ENCODE data around the gene ADAMTSL2. TPM values are rescaled to one million over a fixed set of nuclear protein-coding genes. Genes with fewer than 3 reads are reported as not detected.

The ADAMTSL2 gene
- total RNA-seq, 1 donor from 2014 or later, result 10.1 TPM

DNA sequence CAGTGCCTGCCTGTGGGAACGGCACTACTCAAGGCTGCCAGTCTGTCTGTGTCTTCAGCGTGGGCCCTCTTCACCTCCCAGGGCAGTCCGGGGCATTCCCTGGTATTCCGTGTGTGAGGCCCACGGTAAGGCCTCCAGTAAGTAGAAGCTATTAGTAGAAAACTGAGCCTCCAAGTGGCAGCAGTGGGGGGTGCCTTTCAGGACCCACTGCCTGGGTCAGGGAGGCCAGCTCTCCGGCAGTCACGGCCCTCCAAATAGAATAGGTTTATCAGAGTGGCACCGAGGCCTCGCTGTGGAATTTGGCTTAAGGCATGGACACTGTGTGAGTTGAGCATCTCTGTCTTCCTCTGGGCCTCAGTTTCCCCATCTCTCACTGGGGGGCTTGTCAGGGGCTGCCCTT, 23.1 kb downstream of the ADAMTSL2 start:
- no peak for DNase-seq
- peaks cover 44% of the 10 kb centered on the region for H3K4me1 ChIP-seq
- H3K9me3 ChIP-seq, result no peaks in the 10 kb centered on the region
- H3K4me3 ChIP-seq, result no peak overlapping the region
- peak overlapping the region; percentile 70 for H3K27ac ChIP-seq
- H3K36me3 ChIP-seq, result peaks cover 18% of the 10 kb centered on the region
- intact Hi-C loops (cut with DNase I), result no loop called here
- no peaks in the 10 kb centered on the region for H3K27me3 ChIP-seq (ENCODE audit: low read depth)
- no peak for ATAC-seq
- TF ChIP-seq, protein P1, sequence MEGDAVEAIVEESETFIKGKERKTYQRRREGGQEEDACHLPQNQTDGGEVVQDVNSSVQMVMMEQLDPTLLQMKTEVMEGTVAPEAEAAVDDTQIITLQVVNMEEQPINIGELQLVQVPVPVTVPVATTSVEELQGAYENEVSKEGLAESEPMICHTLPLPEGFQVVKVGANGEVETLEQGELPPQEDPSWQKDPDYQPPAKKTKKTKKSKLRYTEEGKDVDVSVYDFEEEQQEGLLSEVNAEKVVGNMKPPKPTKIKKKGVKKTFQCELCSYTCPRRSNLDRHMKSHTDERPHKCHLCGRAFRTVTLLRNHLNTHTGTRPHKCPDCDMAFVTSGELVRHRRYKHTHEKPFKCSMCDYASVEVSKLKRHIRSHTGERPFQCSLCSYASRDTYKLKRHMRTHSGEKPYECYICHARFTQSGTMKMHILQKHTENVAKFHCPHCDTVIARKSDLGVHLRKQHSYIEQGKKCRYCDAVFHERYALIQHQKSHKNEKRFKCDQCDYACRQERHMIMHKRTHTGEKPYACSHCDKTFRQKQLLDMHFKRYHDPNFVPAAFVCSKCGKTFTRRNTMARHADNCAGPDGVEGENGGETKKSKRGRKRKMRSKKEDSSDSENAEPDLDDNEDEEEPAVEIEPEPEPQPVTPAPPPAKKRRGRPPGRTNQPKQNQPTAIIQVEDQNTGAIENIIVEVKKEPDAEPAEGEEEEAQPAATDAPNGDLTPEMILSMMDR (IDR thresholded peaks at IDR 0.05), result no peak

DNA sequence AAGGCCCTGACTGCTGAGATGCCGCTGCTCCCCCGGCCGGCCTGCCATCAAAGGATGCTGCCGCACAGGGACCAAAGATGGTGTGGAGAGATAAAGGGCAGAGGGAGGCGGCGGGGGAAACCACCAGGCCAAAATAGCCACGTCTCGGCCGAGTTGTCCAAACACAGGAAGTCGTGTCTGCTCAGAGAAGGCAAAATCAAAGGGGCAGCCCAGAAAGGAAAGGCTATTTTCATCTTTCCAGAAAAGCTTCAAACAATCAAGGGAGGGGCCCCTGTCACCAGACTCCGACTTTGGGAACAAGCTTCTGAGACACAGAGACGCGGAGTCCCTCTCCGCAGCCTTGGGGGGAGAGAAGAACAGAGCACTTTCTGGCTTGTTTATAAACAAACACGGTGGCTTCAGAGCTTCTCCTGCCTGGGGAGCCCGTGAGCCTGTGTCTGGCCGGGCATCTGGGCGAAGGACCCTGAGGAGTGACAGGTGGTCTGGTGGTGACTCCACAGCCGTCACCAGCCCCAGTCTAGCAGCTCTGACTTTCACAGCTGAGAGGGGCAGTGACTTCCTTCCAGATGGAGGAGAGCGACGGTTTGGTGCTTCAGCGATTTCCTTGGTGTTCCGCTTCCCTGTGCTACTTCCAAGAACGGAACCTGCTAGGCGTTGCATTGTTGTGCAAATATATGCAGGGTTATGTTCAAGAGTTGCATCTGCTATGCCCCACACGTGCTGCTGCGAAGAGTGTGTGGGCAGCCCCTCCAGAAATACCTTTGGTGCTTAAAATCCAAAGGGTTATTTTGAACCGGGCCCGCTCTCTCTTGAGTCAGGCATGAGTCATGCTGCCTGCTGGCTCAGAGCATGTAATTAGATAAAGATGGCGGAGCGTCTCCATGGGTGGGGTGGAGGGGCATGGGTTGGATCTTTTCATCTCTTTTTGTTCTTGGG, 24.0 kb downstream of the ADAMTSL2 start:
- Histone ChIP-seq H3K4me1 (peaks cover 50% of the 10 kb centered on the region), H3K27ac (peak overlapping the region; percentile 70), H3K36me3 (peaks cover 18% of the 10 kb centered on the region), H3K4me3 (peak overlapping the region; percentile 26), H3K9me3 (no peaks in the 10 kb centered on the region), H3K27me3 (ENCODE audit: low read depth) (no peaks in the 10 kb centered on the region)
- DNase-seq (no peak), ATAC-seq (peak; percentile 17 to 43)
- TF ChIP-seq, protein P1 (IDR thresholded peaks at IDR 0.05), result no peak
- intact Hi-C loops (cut with DNase I), result no loop called here

DNA sequence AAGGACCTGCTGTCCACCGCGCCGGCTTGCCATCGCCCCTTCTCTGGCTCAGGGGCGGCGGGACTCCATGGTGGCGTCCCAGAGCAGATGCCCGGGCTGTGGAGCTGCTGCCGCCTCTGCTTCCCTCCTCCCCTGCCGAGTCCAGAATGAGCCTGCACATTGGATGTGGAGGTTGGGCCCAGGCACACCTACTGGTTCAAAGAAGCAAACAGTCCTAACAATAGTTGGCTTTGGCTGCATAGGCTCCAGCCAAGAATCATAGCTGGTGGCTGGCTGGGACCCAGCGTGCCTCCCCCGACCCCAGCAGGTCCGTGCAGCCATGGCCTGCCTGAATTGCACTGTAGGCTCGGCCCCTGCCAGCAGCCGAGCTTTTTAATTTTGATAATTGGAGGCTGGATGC, 25.8 kb downstream of the ADAMTSL2 start:
- H3K36me3 ChIP-seq, result peaks cover 5% of the 10 kb centered on the region
- DNase-seq, result no peak
- H3K4me1 ChIP-seq, result peaks cover 59% of the 10 kb centered on the region
- no peaks in the 10 kb centered on the region for H3K27me3 ChIP-seq (ENCODE audit: low read depth)
- intact Hi-C loops (cut with DNase I), result no loop called here
- H3K9me3 ChIP-seq, result no peaks in the 10 kb centered on the region
- ATAC-seq, result no peak
- TF ChIP-seq, protein P1 (IDR thresholded peaks at IDR 0.05), result no peak
- H3K4me3 ChIP-seq, result no peak overlapping the region
- no peak overlapping the region for H3K27ac ChIP-seq

DNA sequence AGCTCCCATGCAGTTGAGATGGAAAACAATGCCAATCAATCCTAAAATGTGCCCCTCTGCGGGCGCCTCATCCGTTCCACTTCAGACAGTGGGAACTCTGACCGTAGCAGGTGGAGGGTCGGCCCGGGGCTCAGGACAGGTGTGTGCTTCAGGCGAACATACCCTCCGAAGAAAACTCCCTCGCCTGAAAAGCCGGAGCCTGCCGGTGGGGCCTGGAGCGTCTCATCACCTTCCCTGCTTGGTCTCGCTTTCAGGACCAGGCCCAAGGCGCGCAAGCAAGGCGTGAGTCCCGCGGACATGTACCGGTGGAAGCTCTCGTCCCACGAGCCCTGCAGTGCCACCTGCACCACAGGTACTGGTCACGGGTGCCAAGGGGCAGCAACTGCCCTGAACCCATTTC, 26.4 kb downstream of the ADAMTSL2 start:
- Histone ChIP-seq H3K27ac (no peak overlapping the region), H3K9me3 (no peaks in the 10 kb centered on the region), H3K4me3 (no peak overlapping the region), H3K4me1 (peaks cover 56% of the 10 kb centered on the region), H3K27me3 (ENCODE audit: low read depth) (no peaks in the 10 kb centered on the region), H3K36me3 (no peaks in the 10 kb centered on the region)
- DNase-seq (no peak), ATAC-seq (no peak)
- intact Hi-C loops (cut with DNase I), result no loop called here
- TF ChIP-seq, protein P1 (IDR thresholded peaks at IDR 0.05), result no peak

DNA sequence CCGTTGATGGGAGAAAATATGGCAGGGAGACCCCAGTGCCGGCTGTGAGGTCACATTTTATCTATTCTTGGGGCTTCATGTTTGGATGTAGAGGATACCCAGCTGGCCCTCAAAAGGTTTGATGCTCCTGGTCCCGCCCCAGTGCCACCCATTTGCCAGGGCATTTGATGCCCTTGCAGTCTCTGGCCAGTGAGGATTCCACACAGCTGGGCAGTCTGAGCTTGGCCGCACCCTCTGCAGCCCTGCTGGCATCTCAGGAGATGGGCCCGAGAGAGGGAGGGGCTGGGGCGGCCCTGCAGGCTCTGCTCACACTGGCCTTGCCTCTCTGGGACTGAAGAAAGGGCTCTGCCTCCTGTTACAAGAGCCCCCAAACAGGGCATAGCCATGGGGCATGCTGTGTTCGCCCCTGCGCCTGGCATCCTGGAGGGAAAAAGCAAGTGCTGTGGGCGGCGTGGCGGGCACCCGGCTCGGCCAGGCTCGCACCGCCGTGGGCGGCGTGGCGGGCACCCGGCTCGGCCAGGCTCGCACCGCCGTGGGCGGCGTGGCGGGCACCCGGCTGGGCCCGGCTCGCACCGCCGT, 27.6 kb downstream of the ADAMTSL2 start:
- Histone ChIP-seq H3K4me1 (peaks cover 54% of the 10 kb centered on the region), H3K9me3 (no peaks in the 10 kb centered on the region), H3K36me3 (no peaks in the 10 kb centered on the region), H3K27me3 (ENCODE audit: low read depth) (no peaks in the 10 kb centered on the region), H3K4me3 (no peak overlapping the region), H3K27ac (no peak overlapping the region)
- ATAC-seq, result no peak
- intact Hi-C loops (cut with DNase I), result no loop called here
- TF ChIP-seq, protein P1 (IDR thresholded peaks at IDR 0.05), result no peak
- DNase-seq, result no peak
